Measurements from ENCODE around the gene TM2D3. TPM values are rescaled to one million over a fixed set of nuclear protein-coding genes. Genes with fewer than 3 reads are reported as not detected.
"Not testable (repeated sequence)": the region's sequence is repeated elsewhere in the genome, so short reads cannot be mapped to it uniquely, and the experiment has no call there.

The TM2D3 gene
- total RNA-seq, 1 donor from 2014 or later, result 42.9 TPM

- intact Hi-C loops (cut with micrococcal nuclease), result no loop called here
These were observed 6.0 kb upstream of the TM2D3 start for GRCh38 chr15:101657968-101658784.

GRCh38 chr15:101657171-101657570 is 5.0 kb upstream of the TM2D3 start:
- intact Hi-C loops (cut with micrococcal nuclease), result no loop called here

GRCh38 chr15:101654624-101655337 is 2.6 kb upstream of the TM2D3 start:
- intact Hi-C loops (cut with micrococcal nuclease), result loop anchor here (5.0 kb wide), 2 partner anchors 647 to 1057 kb away; no protein-coding TSS in a partner anchor

- intact Hi-C loops (cut with micrococcal nuclease), result loop anchor here (5.0 kb wide), 2 partner anchors 647 to 1057 kb away; no protein-coding TSS in a partner anchor
These were observed 2.0 kb upstream of the TM2D3 start for GRCh38 chr15:101654171-101654570.

GRCh38 chr15:101652786-101653430 is 727 bp upstream of the TM2D3 start:
- intact Hi-C loops (cut with micrococcal nuclease), result loop anchor here (1.0 to 5.0 kb wide), 6 partner anchors 12 to 1056 kb away; partner anchors contain the start of genes SNRPA1 and TARS3

GRCh38 chr15:101651554-101652097 is 555 bp downstream of the TM2D3 start:
- intact Hi-C loops (cut with micrococcal nuclease), result loop anchor here (1.0 to 5.0 kb wide), 6 partner anchors 10 to 1054 kb away; partner anchors contain the start of genes SNRPA1 and TARS3

GRCh38 chr15:101650145-101650544 is 2.0 kb downstream of the TM2D3 start:
- intact Hi-C loops (cut with micrococcal nuclease), result loop anchor here (5.0 kb wide), 2 partner anchors 643 to 1053 kb away; no protein-coding TSS in a partner anchor

- intact Hi-C loops (cut with micrococcal nuclease), result no loop called here
These were observed 3.8 kb downstream of the TM2D3 start for GRCh38 chr15:101648356-101648755.

GRCh38 chr15:101647251-101647650 is 4.9 kb downstream of the TM2D3 start:
- intact Hi-C loops (cut with micrococcal nuclease), result no loop called here

GRCh38 chr15:101646672-101647071 is 5.5 kb downstream of the TM2D3 start:
- intact Hi-C loops (cut with micrococcal nuclease), result no loop called here

- intact Hi-C loops (cut with micrococcal nuclease), result loop anchor here (5.0 kb wide), 1 partner anchor 140 kb away; no protein-coding TSS in a partner anchor
These were observed 9.8 kb downstream of the TM2D3 start for GRCh38 chr15:101642361-101642760.

- intact Hi-C loops (cut with micrococcal nuclease), result loop anchor here (1.0 to 5.0 kb wide), 3 partner anchors 10 to 342 kb away; partner anchors contain the start of gene TM2D3
These were observed 10.3 kb downstream of the TM2D3 start for GRCh38 chr15:101641894-101642293.

GRCh38 chr15:101641129-101641764 is 10.9 kb downstream of the TM2D3 start:
- intact Hi-C loops (cut with micrococcal nuclease), result loop anchor here (1.0 to 5.0 kb wide), 3 partner anchors 11 to 341 kb away; partner anchors contain the start of gene TM2D3

GRCh38 chr15:101639667-101640066 is 12.5 kb downstream of the TM2D3 start:
- intact Hi-C loops (cut with micrococcal nuclease), result loop anchor here (5.0 kb wide), 1 partner anchor 137 kb away; no protein-coding TSS in a partner anchor

- intact Hi-C loops (cut with micrococcal nuclease), result no loop called here
These were observed 14.3 kb downstream of the TM2D3 start for GRCh38 chr15:101637919-101638318.

GRCh38 chr15:101637516-101637915 is 14.7 kb downstream of the TM2D3 start:
- intact Hi-C loops (cut with micrococcal nuclease), result no loop called here

- intact Hi-C loops (cut with micrococcal nuclease), result no loop called here
These were observed 15.1 kb downstream of the TM2D3 start for GRCh38 chr15:101637038-101637437.

- intact Hi-C loops (cut with micrococcal nuclease), result no loop called here
These were observed 16.0 kb downstream of the TM2D3 start for GRCh38 chr15:101635944-101636727.

- intact Hi-C loops (cut with micrococcal nuclease), result no loop called here
These were observed 18.8 kb downstream of the TM2D3 start for GRCh38 chr15:101633356-101633755.

- intact Hi-C loops (cut with micrococcal nuclease), result not testable (repeated sequence)
These were observed 25.5 kb downstream of the TM2D3 start for GRCh38 chr15:101626729-101627128.

All from T-helper 2 cell treated with Interferon-gamma antibody and Interleukin-4, amounts not matched to agents 100 ng/mL and 5 ng/mL, for 36 hours (primary cell).